GM06990 (cell line): Measurements from ENCODE around the gene INVS.
"Not testable (repeated sequence)": the region's sequence is repeated elsewhere in the genome, so short reads cannot be mapped to it uniquely, and the experiment has no call there.

Experiments used
- DNase-seq: peaks from one replicate; pipeline ENCODE4 v3.0.0-alpha.2; 2011; ENCODE audit not compliant: insufficient read length; ENCODE audit errors: extremely low read depth
- H3K27me3 ChIP-seq: replicated peaks from 2 replicates; pipeline ENCODE4 v1.6.0; 2011; ENCODE audit warnings: low read length; ENCODE audit not compliant: control insufficient read depth, insufficient read depth
- H3K36me3 ChIP-seq: 2 replicates; pipeline ENCODE4 v1.5.1; 2011; ENCODE audit warnings: low read length; ENCODE audit not compliant: control insufficient read depth, insufficient read depth
- H3K4me3 ChIP-seq: replicated peaks from 2 replicates; pipeline ENCODE4 v1.5.1; 2011; ENCODE audit warnings: low read depth, mild to moderate bottlenecking, control low read depth, low read length
- TF ChIP-seq, protein P1 (sequence below): IDR thresholded peaks from 2 replicates; pipeline ENCODE4 v1.5.1; 2011; ENCODE audit warnings: low read length, control low read depth, mild to moderate bottlenecking, inconsistent platforms; ENCODE audit not compliant: insufficient read depth, poor library complexity, severe bottlenecking

The INVS gene

DNA sequence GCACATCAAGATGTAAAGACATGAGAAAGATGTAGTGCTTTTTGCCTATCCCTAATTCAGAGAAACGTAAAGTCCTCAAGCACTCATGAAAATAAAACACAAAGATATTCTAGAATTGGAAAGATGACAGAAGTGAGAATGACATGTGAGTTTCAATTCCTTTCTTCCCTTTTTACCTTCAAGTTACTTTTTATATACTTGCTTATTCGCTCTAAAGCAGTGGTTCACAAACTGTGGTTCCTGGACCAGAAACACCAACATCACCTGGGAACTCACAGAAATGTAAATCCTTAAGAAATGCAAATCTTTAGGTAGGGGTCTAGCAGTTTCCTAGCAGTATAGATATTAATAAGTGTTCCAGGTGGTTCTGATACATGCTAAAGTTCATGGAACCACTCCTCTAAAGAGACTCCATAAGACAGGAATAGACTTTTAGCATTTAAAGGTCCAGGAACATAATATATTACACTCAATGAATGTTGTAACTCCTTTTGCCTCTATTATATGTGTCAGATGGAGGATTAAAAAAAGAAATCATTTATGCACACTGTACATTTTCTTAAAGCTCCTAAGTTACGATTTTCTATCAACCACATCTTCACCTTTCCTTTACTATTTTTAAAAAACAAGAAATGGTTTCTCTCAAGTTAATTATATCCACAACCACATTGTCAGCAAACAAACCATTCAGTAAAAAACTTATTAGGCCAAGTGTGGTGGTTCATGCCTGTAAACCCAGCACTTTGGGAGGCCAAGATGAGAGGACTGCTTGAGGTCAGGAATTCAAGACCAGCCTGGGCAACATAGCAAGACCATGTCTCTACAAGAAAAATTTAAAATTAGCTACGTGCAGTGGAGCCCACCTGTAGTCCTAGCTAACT, 40.1 kb upstream of the INVS start:
- Histone ChIP-seq H3K36me3 (no peaks in the 10 kb centered on the region), H3K27me3 (no peaks in the 10 kb centered on the region), H3K4me3 (0 out of 2 replicates have a peak overlapping the region, but pooled peaks have one; percentile 3)
- TF ChIP-seq, protein P1, sequence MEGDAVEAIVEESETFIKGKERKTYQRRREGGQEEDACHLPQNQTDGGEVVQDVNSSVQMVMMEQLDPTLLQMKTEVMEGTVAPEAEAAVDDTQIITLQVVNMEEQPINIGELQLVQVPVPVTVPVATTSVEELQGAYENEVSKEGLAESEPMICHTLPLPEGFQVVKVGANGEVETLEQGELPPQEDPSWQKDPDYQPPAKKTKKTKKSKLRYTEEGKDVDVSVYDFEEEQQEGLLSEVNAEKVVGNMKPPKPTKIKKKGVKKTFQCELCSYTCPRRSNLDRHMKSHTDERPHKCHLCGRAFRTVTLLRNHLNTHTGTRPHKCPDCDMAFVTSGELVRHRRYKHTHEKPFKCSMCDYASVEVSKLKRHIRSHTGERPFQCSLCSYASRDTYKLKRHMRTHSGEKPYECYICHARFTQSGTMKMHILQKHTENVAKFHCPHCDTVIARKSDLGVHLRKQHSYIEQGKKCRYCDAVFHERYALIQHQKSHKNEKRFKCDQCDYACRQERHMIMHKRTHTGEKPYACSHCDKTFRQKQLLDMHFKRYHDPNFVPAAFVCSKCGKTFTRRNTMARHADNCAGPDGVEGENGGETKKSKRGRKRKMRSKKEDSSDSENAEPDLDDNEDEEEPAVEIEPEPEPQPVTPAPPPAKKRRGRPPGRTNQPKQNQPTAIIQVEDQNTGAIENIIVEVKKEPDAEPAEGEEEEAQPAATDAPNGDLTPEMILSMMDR = no peak
- DNase-seq = peak; percentile 78

DNA sequence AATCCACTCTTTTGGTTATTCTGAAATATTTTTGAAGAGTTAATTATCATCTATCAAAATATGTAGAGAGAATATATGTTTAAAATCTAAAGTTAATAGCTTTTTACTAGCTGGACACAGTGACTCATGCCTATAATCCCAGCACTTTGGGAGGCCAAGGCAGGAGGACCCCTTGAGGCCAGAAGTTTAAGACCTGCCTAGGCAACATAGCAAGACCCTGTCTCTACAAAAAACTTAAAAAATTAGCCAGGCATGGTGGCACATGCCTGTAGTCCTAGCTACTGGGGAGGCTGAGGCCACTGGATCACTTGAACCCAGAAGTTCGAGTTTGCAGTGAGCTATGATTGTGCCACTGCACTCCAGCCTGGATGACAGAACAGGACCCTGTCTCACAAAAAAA, 36.4 kb upstream of the INVS start:
- not testable (repeated sequence) for H3K36me3 ChIP-seq, H3K27me3 ChIP-seq, DNase-seq, H3K4me3 ChIP-seq

DNA sequence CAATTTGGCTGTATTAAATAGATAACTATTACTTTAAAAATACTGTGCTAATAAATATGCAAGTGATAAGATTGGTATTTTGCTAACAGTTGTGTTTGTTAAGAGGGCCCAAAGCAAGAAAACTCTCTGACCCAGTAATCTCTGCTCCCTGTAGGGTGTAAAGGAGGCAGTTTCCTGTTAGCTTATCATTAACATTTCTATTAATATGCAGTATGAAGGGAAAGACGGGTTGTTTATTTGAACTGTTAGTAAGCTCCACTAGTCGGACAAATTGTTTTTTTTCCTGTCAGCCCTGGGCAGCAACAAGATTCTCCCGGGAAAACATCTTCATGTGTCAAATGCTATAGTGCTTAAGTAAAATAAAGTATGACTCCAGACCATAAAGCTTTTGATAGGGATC, 35.9 kb upstream of the INVS start:
- TF ChIP-seq, protein P1 = no peak
- no peaks in the 10 kb centered on the region for H3K36me3 ChIP-seq
- no peak overlapping the region for H3K4me3 ChIP-seq
- no peak for DNase-seq
- no peaks in the 10 kb centered on the region for H3K27me3 ChIP-seq

DNA sequence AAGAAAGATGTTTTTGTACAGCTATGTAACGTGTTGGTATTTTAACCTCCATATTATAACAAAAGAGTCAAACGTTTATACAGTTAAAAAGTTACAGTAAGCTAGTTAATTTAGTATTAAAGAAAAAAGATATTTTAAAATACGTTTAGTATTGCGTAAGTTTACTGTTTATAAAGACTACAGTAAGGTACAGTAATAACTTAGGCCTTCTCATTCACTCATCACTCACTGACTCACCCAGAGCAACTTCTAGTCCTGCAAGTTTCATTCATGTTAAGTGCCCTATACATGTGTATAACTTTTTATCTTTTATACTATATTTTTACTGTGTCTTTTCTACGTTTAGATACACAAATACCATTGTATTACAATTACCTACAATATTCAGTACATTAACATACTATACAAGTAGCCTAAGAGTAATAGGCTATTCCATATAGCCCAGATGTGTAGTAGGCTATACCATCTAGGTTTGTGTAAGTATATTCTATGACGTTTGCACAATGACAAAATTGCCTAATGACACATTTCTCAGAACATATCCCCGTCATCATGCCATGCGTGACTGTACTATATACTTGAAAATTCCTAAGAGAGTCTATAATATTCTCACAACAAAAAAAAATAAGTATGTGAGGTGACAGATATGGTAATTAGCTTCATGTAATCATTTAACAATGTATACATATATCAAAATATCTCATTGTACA, 34.0 kb upstream of the INVS start:
- TF ChIP-seq, protein P1 = no peak
- H3K27me3 ChIP-seq = no peaks in the 10 kb centered on the region
- DNase-seq = no peak
- no peaks in the 10 kb centered on the region for H3K36me3 ChIP-seq
- no peak overlapping the region for H3K4me3 ChIP-seq

DNA sequence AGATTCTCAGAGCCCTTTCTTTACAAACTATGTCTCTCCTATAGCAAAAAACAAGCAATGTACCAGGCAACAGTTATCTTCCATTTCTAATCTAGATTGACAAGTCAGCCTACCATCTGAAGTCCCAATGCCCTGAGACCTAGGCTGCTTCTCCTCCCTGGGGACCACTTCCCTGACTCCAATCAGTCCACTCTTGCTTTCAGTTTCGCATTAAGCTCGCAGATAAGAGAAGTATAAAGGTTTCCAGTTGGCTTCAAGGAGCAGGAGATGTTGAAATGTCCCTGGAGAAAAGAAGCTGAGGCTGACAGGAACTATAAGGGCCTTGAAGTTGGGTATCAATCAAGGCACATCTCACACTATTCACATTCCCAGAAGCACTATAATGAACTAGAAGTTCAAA, 32.5 kb upstream of the INVS start:
- no peak overlapping the region for H3K4me3 ChIP-seq
- H3K36me3 ChIP-seq = no peaks in the 10 kb centered on the region

DNA sequence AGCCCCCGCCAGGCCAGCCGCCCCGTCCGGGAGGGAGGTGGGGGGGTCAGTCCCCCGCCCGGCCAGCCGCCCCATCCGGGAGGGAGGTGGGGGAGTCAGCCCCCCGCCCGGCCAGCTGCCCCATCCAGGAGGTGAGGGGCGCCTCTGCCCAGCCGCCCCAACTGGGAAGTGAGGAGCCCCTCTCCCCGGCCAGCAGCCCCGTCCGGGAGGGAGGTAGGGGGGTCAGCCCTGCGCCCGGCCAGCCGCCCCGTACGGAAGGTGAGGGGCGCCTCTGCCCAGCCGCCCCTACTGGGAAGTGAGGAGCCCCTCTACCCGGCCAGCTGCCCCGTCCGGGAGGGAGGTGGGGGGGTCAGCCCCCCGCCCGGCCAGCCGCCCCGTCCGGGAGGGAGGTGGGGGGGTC, 31.1 kb upstream of the INVS start:
- not testable (repeated sequence) for DNase-seq, H3K36me3 ChIP-seq, H3K27me3 ChIP-seq, H3K4me3 ChIP-seq

More for the DNA sequence above, 32.5 kb upstream of the INVS start:
- no peaks in the 10 kb centered on the region for H3K27me3 ChIP-seq
- TF ChIP-seq, protein P1 = no peak
- no peak for DNase-seq

DNA sequence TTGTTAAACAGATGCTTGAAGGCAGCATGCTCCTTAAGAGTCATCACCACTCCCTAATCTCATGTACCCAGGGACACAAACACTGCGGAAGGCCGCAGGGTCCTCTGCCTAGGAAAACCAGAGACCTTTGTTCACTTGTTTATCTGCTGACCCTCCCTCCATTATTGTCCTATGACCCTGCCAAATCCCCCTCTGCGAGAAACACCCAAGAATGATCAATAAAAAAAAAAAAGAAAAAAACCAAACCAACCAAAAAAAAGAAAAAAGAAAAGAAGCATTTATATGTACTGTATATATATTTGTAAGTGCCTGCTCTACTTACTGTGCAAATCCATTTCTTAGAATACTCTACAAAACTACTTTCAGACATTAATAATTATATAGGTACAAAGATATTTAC, 30.0 kb upstream of the INVS start:
- DNase-seq, H3K27me3 ChIP-seq: not testable (repeated sequence)

More for the DNA sequence above, 30.0 kb upstream of the INVS start:
- H3K36me3 ChIP-seq, H3K4me3 ChIP-seq: not testable (repeated sequence)
